ENCODE results near the gene IQUB.
A peak's percentile ranks its signal among the peaks of the same experiment; 100 is the strongest.
"Not testable (repeated sequence)": the region's sequence is repeated elsewhere in the genome, so short reads cannot be mapped to it uniquely, and the experiment has no call there.

The IQUB gene

GRCh38 chr7:123538897-123539296 is 4.5 kb upstream of the IQUB start:
- no peak for DNase-seq

GRCh38 chr7:123538189-123538714 is 3.9 kb upstream of the IQUB start:
- DNase-seq = no peak

- no peak for DNase-seq
These were observed 2.7 kb upstream of the IQUB start for GRCh38 chr7:123537026-123537642.

- DNase-seq = no peak
These were observed 1.1 kb upstream of the IQUB start for GRCh38 chr7:123535517-123535916.

- no peak for DNase-seq
These were observed 439 bp downstream of the IQUB start for GRCh38 chr7:123533929-123534382.

GRCh38 chr7:123533553-123533917 is 860 bp downstream of the IQUB start:
- no peak for DNase-seq

GRCh38 chr7:123532788-123533552 is 1.4 kb downstream of the IQUB start:
- DNase-seq = not testable (repeated sequence)

- not testable (repeated sequence) for DNase-seq
These were observed 2.1 kb downstream of the IQUB start for GRCh38 chr7:123532343-123532742.

- not testable (repeated sequence) for DNase-seq
These were observed 4.3 kb downstream of the IQUB start for GRCh38 chr7:123530035-123530591.

GRCh38 chr7:123528265-123528664 is 6.1 kb downstream of the IQUB start:
- no peak for DNase-seq

- not testable (repeated sequence) for DNase-seq
These were observed 6.6 kb downstream of the IQUB start for GRCh38 chr7:123527712-123528225.

- DNase-seq = not testable (repeated sequence)
These were observed 7.9 kb downstream of the IQUB start for GRCh38 chr7:123526533-123526932.

- DNase-seq = no peak
These were observed 12.3 kb downstream of the IQUB start for GRCh38 chr7:123522066-123522465.

- DNase-seq = no peak
These were observed 29.2 kb downstream of the IQUB start for GRCh38 chr7:123505221-123505620.

- no peak for DNase-seq
These were observed 32.2 kb downstream of the IQUB start for GRCh38 chr7:123502201-123502600.

GRCh38 chr7:123500878-123501489 is 33.4 kb downstream of the IQUB start:
- no peak for DNase-seq

GRCh38 chr7:123499211-123499970 is 35.0 kb downstream of the IQUB start:
- no peak for DNase-seq

GRCh38 chr7:123498601-123499000 is 35.8 kb downstream of the IQUB start:
- no peak for DNase-seq

GRCh38 chr7:123498031-123498430 is 36.4 kb downstream of the IQUB start:
- DNase-seq = no peak

GRCh38 chr7:123494193-123494796 is 40.1 kb downstream of the IQUB start:
- peak; percentile 11 for DNase-seq

GRCh38 chr7:123492485-123492884 is 41.9 kb downstream of the IQUB start:
- no peak for DNase-seq

- no peak for DNase-seq
These were observed 48.7 kb downstream of the IQUB start for GRCh38 chr7:123485721-123486120.
